ENCODE measurements around the gene FOXC2.

GRCh38 chr16:86575754-86576557 lies 9.3 kb downstream of the FOXC2 start:
- TF ChIP-seq CTCF (IDR thresholded peaks at IDR 0.05), result peak in 5 of 6 experiments; percentile 31 to 60 (median 42)
- peak in 1 of 4 donors; percentile 34 for TF ChIP-seq POLR2A (IDR thresholded peaks at IDR 0.05)

Data from esophagus squamous epithelium (tissue), 4 donors.